ENCODE data around the gene DPM3. TPM values are rescaled to one million over a fixed set of nuclear protein-coding genes. Genes with fewer than 3 reads are reported as not detected.
A peak's percentile ranks its signal among the peaks of the same experiment; 100 is the strongest.

DPM3 gene
- total and polyA plus RNA-seq, 2 of the 13 experiments (the other 11 are each of a cell fraction or from before 2014, with no cell fraction given): 23.2 to 53.4 TPM

GRCh38 chr1:155133799-155134281 lies 6.5 kb downstream of the DPM3 start (continued):
- TF ChIP-seq ZNF274 (CRISPR knock-in tag; IDR thresholded peaks at IDR 0.05) (no peak), YY1 (IDR thresholded peaks at IDR 0.05; ENCODE audit: insufficient read depth, insufficient replicate concordance, low read depth, low read length) (no peak), IRX3 (CRISPR knock-in tag; IDR thresholded peaks at IDR 0.05; ENCODE audit: borderline replicate concordance, low read depth) (no peak), ZNF598 (CRISPR knock-in tag; IDR thresholded peaks at IDR 0.05; ENCODE audit: borderline replicate concordance) (0 out of 2 replicates have a peak, but pooled peaks have one; percentile 47), ZBTB44 (CRISPR knock-in tag; IDR thresholded peaks at IDR 0.05) (no peak), FIP1L1 (IDR thresholded peaks at IDR 0.05; ENCODE audit: borderline replicate concordance, insufficient read depth, low read depth, low read length) (no peak), SALL1 (CRISPR knock-in tag; IDR thresholded peaks at IDR 0.05) (peak; percentile 18; the same call in 1 of the 2 replicates), HOXD1 (CRISPR knock-in tag; IDR thresholded peaks at IDR 0.05) (no peak), ZNF264 (CRISPR knock-in tag; IDR thresholded peaks at IDR 0.05) (no peak), THAP9 (CRISPR knock-in tag; IDR thresholded peaks at IDR 0.05; ENCODE audit: borderline replicate concordance) (no peak), HOXA7 (CRISPR knock-in tag; IDR thresholded peaks at IDR 0.05) (no peak), BCLAF1 (IDR thresholded peaks at IDR 0.05) (no peak), ZNF839 (CRISPR knock-in tag; IDR thresholded peaks at IDR 0.05; ENCODE audit: borderline replicate concordance) (no peak), RXRB (CRISPR knock-in tag; IDR thresholded peaks at IDR 0.05; ENCODE audit: borderline replicate concordance) (peak; percentile 57; the same call in 1 of the 2 replicates), RNF2 (conservative IDR thresholded peaks at IDR 0.05; ENCODE audit: low read depth) (no peak), RARA (CRISPR knock-in tag; IDR thresholded peaks at IDR 0.05) (peak; percentile 87), GPN1 (CRISPR knock-in tag; IDR thresholded peaks at IDR 0.05; ENCODE audit: borderline replicate concordance) (no peak), ETV5 (CRISPR knock-in tag; IDR thresholded peaks at IDR 0.05; ENCODE audit: borderline replicate concordance) (no peak), ZNF354B (CRISPR knock-in tag; IDR thresholded peaks at IDR 0.05) (no peak), TBP (CRISPR knock-in tag; IDR thresholded peaks at IDR 0.05) (no peak)
- TF ChIP-seq, protein P1, sequence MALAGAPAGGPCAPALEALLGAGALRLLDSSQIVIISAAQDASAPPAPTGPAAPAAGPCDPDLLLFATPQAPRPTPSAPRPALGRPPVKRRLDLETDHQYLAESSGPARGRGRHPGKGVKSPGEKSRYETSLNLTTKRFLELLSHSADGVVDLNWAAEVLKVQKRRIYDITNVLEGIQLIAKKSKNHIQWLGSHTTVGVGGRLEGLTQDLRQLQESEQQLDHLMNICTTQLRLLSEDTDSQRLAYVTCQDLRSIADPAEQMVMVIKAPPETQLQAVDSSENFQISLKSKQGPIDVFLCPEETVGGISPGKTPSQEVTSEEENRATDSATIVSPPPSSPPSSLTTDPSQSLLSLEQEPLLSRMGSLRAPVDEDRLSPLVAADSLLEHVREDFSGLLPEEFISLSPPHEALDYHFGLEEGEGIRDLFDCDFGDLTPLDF (CRISPR knock-in tag; IDR thresholded peaks at IDR 0.05): no peak
